ENCODE results near the gene NEO1. TPM values are rescaled to one million over a fixed set of nuclear protein-coding genes. Genes with fewer than 3 reads are reported as not detected.

Gene NEO1
- total and polyA plus RNA-seq, 2 of the 13 experiments (the other 11 are each of a cell fraction or from before 2014, with no cell fraction given) = 8.4 to 11.0 TPM

DNA sequence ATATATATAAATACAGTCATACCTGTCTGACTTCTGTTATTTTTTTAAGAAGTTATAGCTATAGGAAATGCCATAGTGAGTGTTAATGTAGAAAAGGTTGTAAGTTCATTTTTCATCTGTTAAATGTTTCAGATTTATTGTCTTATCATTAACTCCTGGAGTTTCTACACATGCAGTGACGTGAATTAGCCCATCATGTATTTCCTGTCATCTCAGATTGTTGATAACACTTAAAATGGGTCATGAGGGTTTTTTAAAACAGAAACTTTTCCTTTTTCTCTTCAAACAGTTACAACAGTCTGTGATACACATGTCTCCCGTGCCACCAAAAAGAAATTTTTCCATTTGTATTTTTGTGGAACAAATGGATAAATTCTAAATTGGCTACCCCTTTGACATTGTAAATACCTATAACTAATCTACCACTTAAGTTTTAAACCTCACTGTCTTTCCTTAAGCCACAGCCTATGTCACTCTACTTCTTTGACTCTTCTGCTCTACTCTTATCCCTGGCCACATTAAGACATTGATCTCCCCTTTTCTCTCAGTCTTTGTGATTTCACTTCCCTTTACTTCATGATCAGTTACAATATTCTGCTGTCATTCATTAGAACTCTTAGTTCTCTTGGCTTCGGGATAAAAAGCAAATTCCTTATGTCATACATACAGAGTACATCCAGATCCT is 89.1 kb downstream of the NEO1 start (continued):
- no peak for TF ChIP-seq CHCHD3 (CRISPR knock-in tag; IDR thresholded peaks at IDR 0.05)
- no peak for TF ChIP-seq NONO (IDR thresholded peaks at IDR 0.05)
- no peak for TF ChIP-seq NONO (CRISPR knock-in tag; conservative IDR thresholded peaks at IDR 0.05)
- no peak for TF ChIP-seq SMAD3 (CRISPR knock-in tag; IDR thresholded peaks at IDR 0.05)
- no peak for TF ChIP-seq RNF2 (conservative IDR thresholded peaks at IDR 0.05; ENCODE audit: low read depth)
- no peak for TF ChIP-seq ZNF891 (CRISPR knock-in tag; IDR thresholded peaks at IDR 0.05)
- TF ChIP-seq IRF2 (CRISPR knock-in tag; IDR thresholded peaks at IDR 0.05) = no peak
- no peak for TF ChIP-seq SAP130 (CRISPR knock-in tag; IDR thresholded peaks at IDR 0.05; ENCODE audit: low read depth)

DNA sequence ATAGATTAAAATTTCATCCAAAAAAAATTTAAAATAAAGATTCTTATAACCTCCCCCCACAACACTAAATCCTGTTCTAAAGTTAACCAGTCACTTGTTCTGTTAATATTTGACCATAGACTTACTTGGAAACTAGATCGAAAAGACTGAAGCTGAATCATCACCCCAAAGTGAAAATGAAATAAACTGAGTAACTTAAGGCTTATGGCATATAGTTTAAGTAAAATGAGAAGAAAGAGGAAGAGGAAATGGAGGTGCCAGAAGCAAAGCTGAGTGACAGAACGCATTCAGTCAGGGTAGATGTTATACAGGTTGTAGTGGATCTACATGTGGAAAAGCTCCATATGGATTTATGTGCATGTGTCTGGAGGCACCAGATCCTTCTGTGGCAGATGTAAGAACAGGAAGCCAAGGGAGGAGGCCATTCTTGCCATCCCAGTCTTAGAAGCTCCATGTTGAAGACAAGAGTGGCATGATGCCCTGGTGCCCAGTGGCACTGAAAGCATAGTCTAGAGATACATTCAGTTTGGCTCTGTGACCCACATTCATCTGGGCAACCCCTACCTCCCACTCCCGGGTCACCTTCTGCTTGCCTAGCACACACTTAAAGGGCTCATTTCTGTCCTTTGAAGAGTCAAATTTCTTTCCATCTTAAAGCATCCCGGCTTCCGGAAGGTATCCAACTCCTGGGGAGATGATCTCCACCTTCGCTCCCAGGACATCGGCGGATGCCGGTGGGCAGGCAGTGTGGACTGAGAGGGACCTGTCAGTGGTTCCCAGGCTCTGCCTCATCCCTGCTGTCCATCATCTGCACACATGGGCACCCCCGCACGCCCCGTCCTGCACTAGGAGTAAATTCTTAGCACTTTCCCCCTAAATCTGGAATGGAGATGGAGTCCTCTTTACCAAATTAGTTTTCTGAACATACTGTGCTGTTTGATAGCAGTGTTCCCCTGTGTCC is 90.8 kb downstream of the NEO1 start:
- intact Hi-C loops (cut with micrococcal nuclease; ENCODE audit: unreplicated experiment) (no loop called here), in situ Hi-C loops (cut with HindIII; ENCODE audit: extremely low pct_ligation_motif_present, low pct_unique_long_range_greater_than_20kb) (no loop called here)
- no peak for ATAC-seq
- Histone ChIP-seq H3K4me3 (replicated peaks in 1 of 3; ENCODE audit: insufficient read depth in 1 of 3, low read depth in 2 of 3, low read length in 3 of 3) (no peak overlapping the region), H3K36me3 (replicated peaks in 1 of 2; ENCODE audit: control insufficient read depth in 1 of 2, insufficient read depth in 2 of 2, low read length in 2 of 2) (no peaks in the 10 kb centered on the region), H3K27ac (ENCODE audit: extremely low read length, insufficient read depth, low read length) (no peak overlapping the region), H3K9ac (ENCODE audit: insufficient read depth, low read depth, low read length) (no peak overlapping the region), H2AFZ (ENCODE audit: low read length) (no peak overlapping the region), H3K4me1 (ENCODE audit: insufficient read depth, low read length) (no peaks in the 10 kb centered on the region), H4K20me1 (ENCODE audit: insufficient read depth, low read length) (no peaks in the 10 kb centered on the region), H3K4me2 (ENCODE audit: low read depth, low read length) (no peak overlapping the region), H3K9me3 (ENCODE audit: low read length) (no peaks in the 10 kb centered on the region), H3K79me2 (ENCODE audit: insufficient read depth, low read length) (no peaks in the 10 kb centered on the region), H3K27me3 (ENCODE audit: control insufficient read depth in 1 of 2, insufficient read depth in 2 of 2, low read length in 2 of 2) (no peaks in the 10 kb centered on the region)
- no TSS peak for BruUV-seq (replicated peaks)
- TF ChIP-seq ZNF577 (CRISPR knock-in tag; IDR thresholded peaks at IDR 0.05; ENCODE audit: borderline replicate concordance, low read depth) (no peak), SSRP1 (CRISPR knock-in tag; IDR thresholded peaks at IDR 0.05) (no peak), ZNF552 (CRISPR knock-in tag; IDR thresholded peaks at IDR 0.05; ENCODE audit: borderline replicate concordance) (no peak), HNRNPK (IDR thresholded peaks at IDR 0.05; ENCODE audit: low read depth, low read length, poor library complexity, severe bottlenecking) (no peak)
- TF ChIP-seq, protein P1, sequence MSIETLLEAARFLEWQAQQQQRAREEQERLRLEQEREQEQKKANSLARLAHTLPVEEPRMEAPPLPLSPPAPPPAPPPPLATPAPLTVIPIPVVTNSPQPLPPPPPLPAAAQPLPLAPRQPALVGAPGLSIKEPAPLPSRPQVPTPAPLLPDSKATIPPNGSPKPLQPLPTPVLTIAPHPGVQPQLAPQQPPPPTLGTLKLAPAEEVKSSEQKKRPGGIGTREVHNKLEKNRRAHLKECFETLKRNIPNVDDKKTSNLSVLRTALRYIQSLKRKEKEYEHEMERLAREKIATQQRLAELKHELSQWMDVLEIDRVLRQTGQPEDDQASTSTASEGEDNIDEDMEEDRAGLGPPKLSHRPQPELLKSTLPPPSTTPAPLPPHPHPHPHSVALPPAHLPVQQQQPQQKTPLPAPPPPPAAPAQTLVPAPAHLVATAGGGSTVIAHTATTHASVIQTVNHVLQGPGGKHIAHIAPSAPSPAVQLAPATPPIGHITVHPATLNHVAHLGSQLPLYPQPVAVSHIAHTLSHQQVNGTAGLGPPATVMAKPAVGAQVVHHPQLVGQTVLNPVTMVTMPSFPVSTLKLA (IDR thresholded peaks at IDR 0.05) = peak; percentile 57
- 88% methylated on average over 11 of the region's 12 CpGs for whole genome bisulfite sequencing (ENCODE audit: low lambda C conversion rate)
- CTCF ChIA-PET (ENCODE audit: low intra/inter-chr PET ratio, low total read pairs) = no interaction called here
- DNase-seq (ENCODE audit: low spot score) = no peak
- no peak for FAIRE-seq
- POLR2A ChIA-PET = no interaction called here
